PC-3 (cell line): ENCODE data around the gene RER1.

Experiments used
- EZH2 ChIP-seq: fragments of 300-600 bp; sonication (generic); IDR thresholded peaks from one replicate; pipeline ENCODE4 v1.6.1; 2017; ENCODE audit warnings: antibody characterized with exemption, mild to moderate bottlenecking, low read length; ENCODE audit not compliant: unreplicated experiment
- EZH2phosphoT487 ChIP-seq: fragments of 300-600 bp; sonication (generic); IDR thresholded peaks from 2 replicates; pipeline ENCODE4 v1.6.1; 2018; ENCODE audit warnings: mild to moderate bottlenecking, antibody characterized with exemption, low read length, borderline replicate concordance
- TF ChIP-seq, protein P1 (sequence below): fragments of 300-600 bp; sonication (generic); conservative IDR thresholded peaks from 2 replicates; pipeline ENCODE4 v1.5.1; 2017; ENCODE audit warnings: antibody characterized with exemption, low read depth, mild to moderate bottlenecking, low read length

- TF ChIP-seq, protein P1, sequence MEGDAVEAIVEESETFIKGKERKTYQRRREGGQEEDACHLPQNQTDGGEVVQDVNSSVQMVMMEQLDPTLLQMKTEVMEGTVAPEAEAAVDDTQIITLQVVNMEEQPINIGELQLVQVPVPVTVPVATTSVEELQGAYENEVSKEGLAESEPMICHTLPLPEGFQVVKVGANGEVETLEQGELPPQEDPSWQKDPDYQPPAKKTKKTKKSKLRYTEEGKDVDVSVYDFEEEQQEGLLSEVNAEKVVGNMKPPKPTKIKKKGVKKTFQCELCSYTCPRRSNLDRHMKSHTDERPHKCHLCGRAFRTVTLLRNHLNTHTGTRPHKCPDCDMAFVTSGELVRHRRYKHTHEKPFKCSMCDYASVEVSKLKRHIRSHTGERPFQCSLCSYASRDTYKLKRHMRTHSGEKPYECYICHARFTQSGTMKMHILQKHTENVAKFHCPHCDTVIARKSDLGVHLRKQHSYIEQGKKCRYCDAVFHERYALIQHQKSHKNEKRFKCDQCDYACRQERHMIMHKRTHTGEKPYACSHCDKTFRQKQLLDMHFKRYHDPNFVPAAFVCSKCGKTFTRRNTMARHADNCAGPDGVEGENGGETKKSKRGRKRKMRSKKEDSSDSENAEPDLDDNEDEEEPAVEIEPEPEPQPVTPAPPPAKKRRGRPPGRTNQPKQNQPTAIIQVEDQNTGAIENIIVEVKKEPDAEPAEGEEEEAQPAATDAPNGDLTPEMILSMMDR = no peak
- TF ChIP-seq EZH2 (no peak), EZH2phosphoT487 (no peak)
Measured at GRCh38 chr1:2379733-2380404, 11.8 kb upstream of the RER1 start.
